Endothelial cell of umbilical vein (primary cell): ENCODE data around the gene MRPL2. TPM values are rescaled to one million over a fixed set of nuclear protein-coding genes. Genes with fewer than 3 reads are reported as not detected.

Experiments
- BruUV-seq: library from RNA; stranded (reverse); fragments of 400-500 nt; replicated peaks from 2 replicates; lab custom pipeline; 2021; lab: Mats Ljungman, UMichigan
- CTCF ChIA-PET: fragments of 300-600, 350-600 bp; sonication (Branson Sonifier 250); formaldehyde crosslinking; loops from one replicate; lab custom pipeline; 2021; ENCODE audit warnings: antibody characterized with exemption, inconsistent platforms; lab: Charles Lee
- POLR2A ChIA-PET: fragments of 300-600, 350-600 bp; sonication (Branson Sonifier 250); formaldehyde crosslinking; loops from one replicate; lab custom pipeline; 2021; ENCODE audit warnings: antibody characterized with exemption, inconsistent platforms; lab: Charles Lee
- DNase-seq: peaks from one replicate; pipeline ENCODE4 v3.0.0-alpha.2; 2011; ENCODE audit warnings: low read depth, low spot score
- FAIRE-seq: peaks from 2 replicates; lab custom pipeline; 2011; peaks lifted over from hg19 to GRCh38; lab: Jason Lieb, UNC
- H2AFZ ChIP-seq: 2 replicates; pipeline ENCODE4 v1.6.0; 2012; ENCODE audit warnings: low read depth, low read length, control low read depth, inconsistent platforms
- H3K27ac ChIP-seq: 2 replicates; pipeline ENCODE4 v1.5.1; 2011; ENCODE audit warnings: low read depth, mild to moderate bottlenecking, control low read depth, low read length, moderate library complexity; ENCODE audit not compliant: insufficient read depth
- H3K27me3 ChIP-seq, 2 experiments: 2 replicates each; pipeline versions ENCODE4 v1.6.0 to v1.6.1; 2011; ENCODE audit warnings: low read length in 2 of 2, mixed read lengths in 1 of 2; ENCODE audit not compliant: control insufficient read depth in 2 of 2, insufficient read depth in 2 of 2
- H3K36me3 ChIP-seq, 2 experiments: 2 replicates in 1 of 2; 3 replicates in 1 of 2; pipeline ENCODE4 v1.5.1; 2011; ENCODE audit warnings: low read length in 2 of 2, mild to moderate bottlenecking in 1 of 2, moderate library complexity in 1 of 2; ENCODE audit not compliant: control insufficient read depth in 2 of 2, insufficient read depth in 2 of 2; ENCODE audit errors: extremely low read depth in 1 of 2
- H3K4me1 ChIP-seq: 3 replicates; pipeline ENCODE4 v1.5.1; 2011; ENCODE audit warnings: mild to moderate bottlenecking, low read length; ENCODE audit not compliant: control insufficient read depth, insufficient read depth; ENCODE audit errors: extremely low read depth
- H3K4me2 ChIP-seq: 2 replicates; pipeline ENCODE4 v1.6.1; 2011; ENCODE audit warnings: low read length, control low read depth, mixed read lengths; ENCODE audit not compliant: insufficient read depth
- H3K4me3 ChIP-seq, 3 experiments: fragments of 200-600 bp in 1 of 3; sonication (generic), shearing (Covaris generic) in 1 of 3; replicated peaks in 1 of 3; 2 replicates each; pipeline ENCODE4 v1.5.1; 2011 to 2016; ENCODE audit warnings: control low read depth in 3 of 3, low read length in 3 of 3, mild to moderate bottlenecking in 2 of 3, inconsistent platforms in 1 of 3, low read depth in 1 of 3, moderate library complexity in 1 of 3; ENCODE audit not compliant: insufficient read depth in 1 of 3
- H3K79me2 ChIP-seq: 2 replicates; pipeline ENCODE4 v1.6.0; 2012; ENCODE audit warnings: low read length, inconsistent platforms; ENCODE audit not compliant: control insufficient read depth, insufficient read depth
- H3K9ac ChIP-seq: replicated peaks from 2 replicates; pipeline ENCODE3; 2011; ENCODE audit warnings: low read length, control low read depth; ENCODE audit not compliant: insufficient read depth; ENCODE audit errors: extremely low read depth
- H3K9me1 ChIP-seq: replicated peaks from 3 replicates; pipeline ENCODE4 v1.6.0; 2011; ENCODE audit warnings: mild to moderate bottlenecking, low read length; ENCODE audit not compliant: control insufficient read depth, insufficient read depth; ENCODE audit errors: extremely low read depth
- H3K9me3 ChIP-seq: replicated peaks from 2 replicates; pipeline ENCODE4 v1.5.1; 2012; ENCODE audit warnings: low read length, inconsistent platforms; ENCODE audit not compliant: control insufficient read depth, insufficient read depth
- H4K20me1 ChIP-seq: replicated peaks from 2 replicates; pipeline ENCODE3; 2011; ENCODE audit warnings: mild to moderate bottlenecking, low read length; ENCODE audit not compliant: control insufficient read depth, insufficient read depth; ENCODE audit errors: extremely low read depth
- CTCF ChIP-seq, 2 donors: IDR thresholded peaks; 1 replicate in 1 of 2; 2 replicates in 1 of 2; pipeline ENCODE4 v1.5.1; 2011; ENCODE audit warnings: low read length in 2 of 2, mild to moderate bottlenecking in 2 of 2, moderate library complexity in 2 of 2, control low read depth in 1 of 2, inconsistent platforms in 1 of 2, low read depth in 1 of 2; ENCODE audit not compliant: insufficient read depth in 1 of 2; ENCODE audit errors: extremely low read depth in 1 of 2
- EZH2 ChIP-seq: IDR thresholded peaks from 2 replicates; pipeline ENCODE4 v1.6.1; 2012; ENCODE audit warnings: borderline replicate concordance, low read depth, mild to moderate bottlenecking, moderate library complexity, low read length, inconsistent platforms; ENCODE audit not compliant: severe bottlenecking
- FOS ChIP-seq: IDR thresholded peaks from 2 replicates; pipeline ENCODE4 v1.6.1; 2011; ENCODE audit warnings: mild to moderate bottlenecking, low read length, moderate library complexity, borderline replicate concordance; ENCODE audit not compliant: insufficient read depth
- GATA2 ChIP-seq: IDR thresholded peaks from 2 replicates; pipeline ENCODE4 v1.7.0; 2011; ENCODE audit warnings: low read depth, mild to moderate bottlenecking, moderate library complexity, mixed read lengths, low read length; ENCODE audit not compliant: insufficient read length, insufficient read depth
- JUN ChIP-seq: IDR thresholded peaks from 2 replicates; pipeline ENCODE4 v1.6.1; 2011; ENCODE audit warnings: borderline replicate concordance, low read depth; ENCODE audit not compliant: insufficient read length, insufficient read depth
- MAX ChIP-seq: IDR thresholded peaks from 2 replicates; pipeline ENCODE4 v1.6.1; 2011; ENCODE audit not compliant: insufficient read depth, insufficient read length
- MYC ChIP-seq: IDR thresholded peaks from one replicate; pipeline ENCODE4 v1.6.1; 2011; ENCODE audit warnings: mild to moderate bottlenecking, low read depth, low read length
- POLR2A ChIP-seq: IDR thresholded peaks from 2 replicates; pipeline ENCODE4 v1.6.1; 2012; ENCODE audit warnings: low read depth, mild to moderate bottlenecking, control low read depth, low read length
- POLR2AphosphoS5 ChIP-seq: IDR thresholded peaks from 2 replicates; pipeline ENCODE4 v1.6.1; 2012; ENCODE audit warnings: low read depth, mild to moderate bottlenecking, control low read depth, low read length, moderate library complexity; ENCODE audit not compliant: insufficient read depth
- dilution Hi-C: fragments of 300-500 bp; cut with MboI; formaldehyde crosslinking; loops from one replicate; pipeline ENCODE4 v1.15.0; 2019; ENCODE audit warnings: low sequenced_read_pairs; ENCODE audit not compliant: extremely low pct_ligation_motif_present
- intact Hi-C: fragments of 100-400 bp; cut with micrococcal nuclease; formaldehyde crosslinking; loops from one replicate; pipeline ENCODE4 v1.10.0; 2022
- polyA plus RNA-seq, 4 experiments: library from polyadenylated mRNA; depleted of rRNA in 3 of 4; stranded (reverse) in 3 of 4; unstranded in 1 of 4; fragments of >200 nt; gene quantifications; 2 replicates each; pipeline versions ENCODE4 v1.2.1 to v1.2.3, GENCODE V29; 2011 to 2012; ENCODE audit warnings: missing spikeins in 1 of 4
- total RNA-seq: library from RNA; stranded (reverse); gene quantifications from 2 replicates; pipeline ENCODE4 v1.2.3, GENCODE V29; 2021

Gene MRPL2
- total and polyA plus RNA-seq, 2 donors (not counting 3 experiments of a cell fraction or from before 2014, with no cell fraction given) = 37.6 to 63.6 TPM

GRCh38 chr6:43040542-43041257 is 18.5 kb downstream of the MRPL2 start:
- H3K9me3 ChIP-seq = no peaks in the 10 kb centered on the region
- DNase-seq (no peak), FAIRE-seq (no peak)
- H3K27me3 ChIP-seq = no peaks in the 10 kb centered on the region
- H3K9me1 ChIP-seq = no peaks in the 10 kb centered on the region
- ChIA-PET CTCF (interaction anchor here (0.6 to 1.2 kb wide), 2 partner anchors 9 to 259 kb away, joined by 3 read pairs; partner anchors contain the start of gene BICRAL), POLR2A (no interaction called here)
- no peaks in the 10 kb centered on the region for H4K20me1 ChIP-seq
- no peak overlapping the region for H3K9ac ChIP-seq
- no TSS peak for BruUV-seq
- dilution Hi-C loops (no loop called here), intact Hi-C loops (no loop called here)
- TF ChIP-seq EZH2 (no peak), POLR2A (no peak), GATA2 (no peak), FOS (no peak), JUN (no peak), MYC (no peak), CTCF (IDR thresholded peaks at IDR 0.05; ENCODE audit: extremely low read depth in 1 of 2, insufficient read depth in 1 of 2, low read depth in 1 of 2, low read length in 2 of 2) (no peak), MAX (no peak), POLR2AphosphoS5 (no peak)
- no peak overlapping the region for H3K4me3 ChIP-seq
- no peaks in the 10 kb centered on the region for H3K4me1 ChIP-seq
- H3K27ac ChIP-seq = no peak overlapping the region
- H3K4me2 ChIP-seq = no peak overlapping the region
- peaks cover 5 to 55% of the 10 kb centered on the region in 2 experiments for H3K36me3 ChIP-seq
- no peak overlapping the region for H2AFZ ChIP-seq
- no peaks in the 10 kb centered on the region for H3K79me2 ChIP-seq
